ENCODE results near the gene SAPCD2. TPM values are rescaled to one million over a fixed set of nuclear protein-coding genes. Genes with fewer than 3 reads are reported as not detected.

Gene SAPCD2
- total RNA-seq, 2 donors from 2014 or later: 7.2 to 17.2 TPM

DNA sequence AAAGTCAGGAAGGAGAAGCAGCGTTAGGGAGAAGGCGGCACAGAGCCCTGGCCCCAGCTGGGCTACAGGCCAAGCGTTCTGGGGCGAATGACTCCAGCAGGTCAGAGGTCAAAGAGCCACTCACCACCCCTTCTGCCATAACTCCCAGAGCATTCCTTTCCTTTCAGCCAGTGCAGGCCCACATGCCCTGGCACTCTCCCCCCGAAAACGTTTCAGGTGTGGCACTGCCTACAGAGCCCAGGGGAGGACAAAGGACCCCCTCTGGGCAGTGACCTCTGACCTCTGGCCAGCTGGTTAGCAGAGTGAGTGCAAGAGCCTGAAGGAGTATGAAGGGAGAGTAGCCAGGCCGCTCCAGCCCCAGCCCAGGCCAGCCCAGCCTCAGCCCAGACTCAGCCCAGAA, 47.2 kb downstream of the SAPCD2 start:
- Histone ChIP-seq H3K27ac (no peak overlapping the region), H3K4me3 (no peak overlapping the region), H3K9me3 (no peaks in the 10 kb centered on the region), H3K27me3 (replicated peaks; ENCODE audit: insufficient read depth) (no peaks in the 10 kb centered on the region), H3K4me1 (replicated peaks) (peaks cover 23% of the 10 kb centered on the region), H3K36me3 (no peaks in the 10 kb centered on the region)
- no peak for DNase-seq (ENCODE audit: low spot score)
- TF ChIP-seq POLR2A (IDR thresholded peaks at IDR 0.05): no peak
- no peak for TF ChIP-seq POLR2AphosphoS5 (IDR thresholded peaks at IDR 0.05)
- TF ChIP-seq, protein P1, sequence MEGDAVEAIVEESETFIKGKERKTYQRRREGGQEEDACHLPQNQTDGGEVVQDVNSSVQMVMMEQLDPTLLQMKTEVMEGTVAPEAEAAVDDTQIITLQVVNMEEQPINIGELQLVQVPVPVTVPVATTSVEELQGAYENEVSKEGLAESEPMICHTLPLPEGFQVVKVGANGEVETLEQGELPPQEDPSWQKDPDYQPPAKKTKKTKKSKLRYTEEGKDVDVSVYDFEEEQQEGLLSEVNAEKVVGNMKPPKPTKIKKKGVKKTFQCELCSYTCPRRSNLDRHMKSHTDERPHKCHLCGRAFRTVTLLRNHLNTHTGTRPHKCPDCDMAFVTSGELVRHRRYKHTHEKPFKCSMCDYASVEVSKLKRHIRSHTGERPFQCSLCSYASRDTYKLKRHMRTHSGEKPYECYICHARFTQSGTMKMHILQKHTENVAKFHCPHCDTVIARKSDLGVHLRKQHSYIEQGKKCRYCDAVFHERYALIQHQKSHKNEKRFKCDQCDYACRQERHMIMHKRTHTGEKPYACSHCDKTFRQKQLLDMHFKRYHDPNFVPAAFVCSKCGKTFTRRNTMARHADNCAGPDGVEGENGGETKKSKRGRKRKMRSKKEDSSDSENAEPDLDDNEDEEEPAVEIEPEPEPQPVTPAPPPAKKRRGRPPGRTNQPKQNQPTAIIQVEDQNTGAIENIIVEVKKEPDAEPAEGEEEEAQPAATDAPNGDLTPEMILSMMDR (IDR thresholded peaks at IDR 0.05): no peak
- WGBS: 75% methylated on average over 7 of the region's 7 CpGs
- intact Hi-C loops (cut with DNase I): no loop called here

DNA sequence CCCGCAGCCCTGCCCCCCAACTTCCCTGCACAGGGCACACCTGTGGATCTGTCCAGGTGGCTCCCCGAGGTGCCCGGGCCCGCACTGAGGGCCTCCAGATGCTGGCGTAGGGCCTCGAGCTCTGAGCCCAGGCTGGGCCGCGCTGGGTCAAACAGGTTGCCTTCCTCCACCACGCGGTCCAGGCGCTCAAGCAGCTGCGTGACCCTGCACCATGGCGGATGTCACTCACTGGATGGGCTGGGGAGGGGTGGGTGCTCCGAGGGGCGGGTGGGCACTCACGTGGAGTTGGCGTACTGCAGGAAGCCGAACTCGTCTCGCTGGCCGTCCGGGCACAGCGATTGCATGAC, 47.7 kb downstream of the SAPCD2 start:
- 92% methylated on average over 23 of the region's 23 CpGs for WGBS
- no peaks in the 10 kb centered on the region for H3K27me3 ChIP-seq (replicated peaks; ENCODE audit: insufficient read depth)
- no peak for DNase-seq (ENCODE audit: low spot score)
- H3K9me3 ChIP-seq: no peaks in the 10 kb centered on the region
- TF ChIP-seq POLR2AphosphoS5 (IDR thresholded peaks at IDR 0.05): no peak
- no peak for TF ChIP-seq POLR2A (IDR thresholded peaks at IDR 0.05)
- TF ChIP-seq, protein P1 (IDR thresholded peaks at IDR 0.05): no peak
- H3K4me3 ChIP-seq: no peak overlapping the region
- intact Hi-C loops (cut with DNase I): no loop called here
- peaks cover 23% of the 10 kb centered on the region for H3K4me1 ChIP-seq (replicated peaks)
- no peak overlapping the region for H3K27ac ChIP-seq
- H3K36me3 ChIP-seq: no peaks in the 10 kb centered on the region

DNA sequence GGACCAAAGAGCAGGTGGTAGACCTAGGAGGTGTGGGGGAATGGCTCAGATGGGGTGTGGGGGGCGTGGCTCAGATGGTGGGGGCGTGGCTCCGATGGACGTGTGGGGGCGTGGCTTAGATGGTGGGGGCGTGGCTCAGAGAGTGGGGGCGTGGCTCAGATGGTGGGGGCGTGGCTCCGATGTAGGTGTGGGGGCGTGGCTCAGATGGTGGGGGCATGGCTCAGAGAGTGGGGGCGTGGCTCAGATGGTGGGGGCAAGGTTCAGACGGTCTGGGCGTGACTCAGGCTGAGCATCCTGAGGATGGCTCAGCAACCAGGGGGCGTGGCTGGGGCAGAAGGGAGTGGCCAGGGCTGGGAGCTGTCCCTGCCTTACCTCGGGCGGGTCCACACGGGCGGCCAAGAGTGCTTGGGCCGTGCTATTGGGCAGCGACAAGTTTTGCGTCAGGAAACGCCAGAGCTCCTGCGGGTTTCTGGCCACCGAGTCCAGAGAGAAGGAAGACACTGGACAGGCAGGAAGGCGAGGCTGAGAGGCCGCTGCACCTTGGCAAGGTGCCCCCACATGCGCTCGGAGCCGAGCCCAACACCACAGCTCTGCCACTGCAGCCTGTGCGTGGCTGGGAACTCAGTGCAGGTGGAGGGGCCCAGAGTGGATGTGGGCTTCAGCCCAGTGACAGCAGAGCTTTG, 48.2 kb downstream of the SAPCD2 start:
- DNase-seq (ENCODE audit: low spot score): no peak
- H3K27me3 ChIP-seq (replicated peaks; ENCODE audit: insufficient read depth): no peaks in the 10 kb centered on the region
- WGBS: 61% methylated on average over 30 of the region's 30 CpGs
- H3K36me3 ChIP-seq: no peaks in the 10 kb centered on the region
- TF ChIP-seq, protein P1 (IDR thresholded peaks at IDR 0.05): no peak
- no peak for TF ChIP-seq POLR2AphosphoS5 (IDR thresholded peaks at IDR 0.05)
- no peak for TF ChIP-seq POLR2A (IDR thresholded peaks at IDR 0.05)
- H3K4me3 ChIP-seq: no peak overlapping the region
- intact Hi-C loops (cut with DNase I): no loop called here
- no peak overlapping the region for H3K27ac ChIP-seq
- no peaks in the 10 kb centered on the region for H3K9me3 ChIP-seq
- H3K4me1 ChIP-seq (replicated peaks): peaks cover 17% of the 10 kb centered on the region

DNA sequence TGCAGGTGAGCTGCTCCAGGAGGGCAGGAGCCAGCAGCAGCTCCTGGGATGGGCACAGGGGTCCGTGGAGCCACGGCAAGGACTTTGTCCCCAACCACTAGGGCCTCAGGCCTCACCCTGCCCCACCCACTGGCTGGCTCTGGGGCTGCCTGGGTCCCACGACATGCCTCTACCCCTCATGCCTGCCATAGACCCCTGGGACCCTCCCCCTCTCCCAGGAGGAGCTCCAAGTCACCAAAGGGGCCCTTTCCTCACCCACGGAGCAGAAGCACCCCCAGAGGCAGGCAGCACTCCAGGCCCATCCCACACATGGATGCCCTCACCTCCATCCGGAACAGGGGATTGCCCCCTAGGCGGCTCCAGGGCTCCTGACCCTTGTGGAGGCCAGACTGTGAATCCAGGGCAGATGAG, 48.8 kb downstream of the SAPCD2 start:
- Histone ChIP-seq H3K4me1 (replicated peaks) (peaks cover 12% of the 10 kb centered on the region), H3K27me3 (replicated peaks; ENCODE audit: insufficient read depth) (no peaks in the 10 kb centered on the region), H3K4me3 (no peak overlapping the region), H3K36me3 (no peaks in the 10 kb centered on the region), H3K27ac (no peak overlapping the region), H3K9me3 (no peaks in the 10 kb centered on the region)
- no peak for DNase-seq (ENCODE audit: low spot score)
- TF ChIP-seq, protein P1 (IDR thresholded peaks at IDR 0.05): no peak
- TF ChIP-seq POLR2AphosphoS5 (IDR thresholded peaks at IDR 0.05) (no peak), POLR2A (IDR thresholded peaks at IDR 0.05) (no peak)
- 90% methylated on average over 3 of the region's 6 CpGs for WGBS
- intact Hi-C loops (cut with DNase I): no loop called here

All from prostate gland (tissue), 2 donors.